Keratinocyte (primary cell): ENCODE measurements around the gene NEK3.
"Not testable (repeated sequence)": the region's sequence is repeated elsewhere in the genome, so short reads cannot be mapped to it uniquely, and the experiment has no call there.

Source experiments
- CTCF ChIP-seq, 3 experiments: IDR thresholded peaks in 1 of 3; conservative IDR thresholded peaks in 1 of 3; optimal IDR thresholded peaks in 1 of 3; 2 replicates in 2 of 3; 3 replicates in 1 of 3; pipeline versions ENCODE3 to v1.5.1; 2011; ENCODE audit warnings: low read length in 3 of 3, mild to moderate bottlenecking in 3 of 3, moderate library complexity in 2 of 3, control low read depth in 1 of 3, inconsistent platforms in 1 of 3; ENCODE audit not compliant: insufficient read depth in 2 of 3; ENCODE audit errors: extremely low read depth in 1 of 3
- EZH2 ChIP-seq: IDR thresholded peaks from one replicate; pipeline ENCODE4 v1.6.1; 2012; ENCODE audit warnings: inconsistent platforms, mild to moderate bottlenecking, low read length, moderate library complexity

DNA sequence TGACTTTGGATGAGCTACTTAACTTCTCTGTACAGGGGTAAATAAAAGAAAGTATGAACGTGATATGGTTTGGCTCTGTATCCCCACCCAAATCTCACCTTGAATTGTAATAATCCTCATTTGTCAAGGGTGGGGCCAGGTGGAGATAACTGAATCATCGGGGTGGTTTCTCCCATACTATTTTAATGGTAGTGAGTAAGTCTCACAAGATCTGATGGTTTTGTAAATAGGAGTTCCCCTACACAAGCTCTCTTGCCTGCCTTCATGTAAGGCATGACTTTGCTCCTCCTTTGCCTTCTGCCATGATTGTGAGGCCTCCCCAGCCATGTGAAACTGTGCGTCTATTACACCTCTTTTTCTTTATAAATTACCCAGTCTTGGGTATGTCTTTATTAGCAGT, 74.4 kb downstream of the NEK3 start:
- TF ChIP-seq CTCF (optimal IDR thresholded peaks at IDR 0.05 in 1 of 3, IDR thresholded peaks at IDR 0.05 in 1 of 3, conservative IDR thresholded peaks at IDR 0.05 in 1 of 3; ENCODE audit: extremely low read depth in 1 of 3, insufficient read depth in 2 of 3, low read length in 3 of 3); EZH2: not testable (repeated sequence)
